H1 (cell line): Measurements from ENCODE around the gene DGAT2.

Experiments used
- ASH2L ChIP-seq: fragments of 200-600, 300-600 bp; sonication (generic); IDR thresholded peaks from one replicate; pipeline ENCODE4 v1.7.1; 2017; ENCODE audit warnings: low read length
- BRCA1 ChIP-seq: IDR thresholded peaks from 2 replicates; pipeline ENCODE4 v1.6.1; 2012; ENCODE audit warnings: low read depth, low read length, improper control_type of control experiment
- EP300 ChIP-seq, 2 experiments: IDR thresholded peaks; 1 replicate in 1 of 2; 2 replicates in 1 of 2; pipeline ENCODE4 v1.6.1; 2011 to 2012; ENCODE audit warnings: low read depth in 2 of 2, low read length in 2 of 2, mild to moderate bottlenecking in 2 of 2, borderline replicate concordance in 1 of 2, inconsistent platforms in 1 of 2, moderate library complexity in 1 of 2
- FOSL1 ChIP-seq: IDR thresholded peaks from 2 replicates; pipeline ENCODE4 v1.6.1; 2011; ENCODE audit warnings: mild to moderate bottlenecking, low read depth, low read length, moderate library complexity; ENCODE audit not compliant: insufficient read depth
- KDM5A ChIP-seq: fragments of 200-600 bp; IDR thresholded peaks from 2 replicates; pipeline ENCODE4 v1.7.1; 2012; ENCODE audit warnings: mild to moderate bottlenecking, low read length, inconsistent platforms, mixed read lengths
- NRF1 ChIP-seq: IDR thresholded peaks from 2 replicates; pipeline ENCODE4 v1.6.1; 2011; ENCODE audit warnings: mild to moderate bottlenecking, low read depth, low read length, improper control_type of control experiment
- POLR2A ChIP-seq, 2 experiments: IDR thresholded peaks; 1 replicate in 1 of 2; 2 replicates in 1 of 2; pipeline ENCODE4 v1.6.1; 2011; ENCODE audit warnings: low read depth in 2 of 2, low read length in 2 of 2, mild to moderate bottlenecking in 2 of 2; ENCODE audit errors: control extremely low read depth in 1 of 2
- POLR2AphosphoS5 ChIP-seq: IDR thresholded peaks from 2 replicates; pipeline ENCODE4 v1.6.1; 2011; ENCODE audit warnings: low read depth, low read length
- SIN3A ChIP-seq, 2 experiments: IDR thresholded peaks in 1 of 2; conservative IDR thresholded peaks in 1 of 2; 2 replicates each; pipeline ENCODE4 v1.6.1; 2011 to 2012; ENCODE audit warnings: low read length in 2 of 2, improper control_type of control experiment in 1 of 2, low read depth in 1 of 2, mild to moderate bottlenecking in 1 of 2
- SRF ChIP-seq: IDR thresholded peaks from 2 replicates; pipeline ENCODE4 v1.6.1; 2011; ENCODE audit warnings: mild to moderate bottlenecking, low read depth, low read length, moderate library complexity
- SUZ12 ChIP-seq: fragments of 200-600 bp; sonication (generic); IDR thresholded peaks from 2 replicates; pipeline ENCODE4 v1.6.1; 2012; ENCODE audit warnings: mild to moderate bottlenecking, inconsistent platforms, low read length, moderate library complexity, mixed read lengths
- TAF1 ChIP-seq: IDR thresholded peaks from 2 replicates; pipeline ENCODE4 v1.6.1; 2011; ENCODE audit warnings: mild to moderate bottlenecking, low read depth, low read length
- TF ChIP-seq, protein P1 (sequence below), 3 experiments: IDR thresholded peaks; 1 replicate in 2 of 3; 2 replicates in 1 of 3; pipeline versions ENCODE4 v1.5.1 to v1.6.1; 2011; ENCODE audit warnings: low read length in 3 of 3, mild to moderate bottlenecking in 3 of 3, inconsistent platforms in 2 of 3, low read depth in 1 of 3, moderate library complexity in 1 of 3; ENCODE audit not compliant: insufficient read depth in 1 of 3; ENCODE audit errors: control extremely low read depth in 1 of 3
- TF ChIP-seq, protein P2 (sequence below): IDR thresholded peaks from 2 replicates; pipeline ENCODE4 v1.6.1; 2011; ENCODE audit warnings: low read depth, mild to moderate bottlenecking, low read length; ENCODE audit not compliant: insufficient read depth

GRCh38 chr11:75786101-75786736, 17.6 kb downstream of the DGAT2 start:
- TF ChIP-seq EP300 (IDR thresholded peaks at IDR 0.05; ENCODE audit: borderline replicate concordance in 1 of 2, low read depth in 2 of 2, low read length in 2 of 2) = no peak
- TF ChIP-seq, protein P1, sequence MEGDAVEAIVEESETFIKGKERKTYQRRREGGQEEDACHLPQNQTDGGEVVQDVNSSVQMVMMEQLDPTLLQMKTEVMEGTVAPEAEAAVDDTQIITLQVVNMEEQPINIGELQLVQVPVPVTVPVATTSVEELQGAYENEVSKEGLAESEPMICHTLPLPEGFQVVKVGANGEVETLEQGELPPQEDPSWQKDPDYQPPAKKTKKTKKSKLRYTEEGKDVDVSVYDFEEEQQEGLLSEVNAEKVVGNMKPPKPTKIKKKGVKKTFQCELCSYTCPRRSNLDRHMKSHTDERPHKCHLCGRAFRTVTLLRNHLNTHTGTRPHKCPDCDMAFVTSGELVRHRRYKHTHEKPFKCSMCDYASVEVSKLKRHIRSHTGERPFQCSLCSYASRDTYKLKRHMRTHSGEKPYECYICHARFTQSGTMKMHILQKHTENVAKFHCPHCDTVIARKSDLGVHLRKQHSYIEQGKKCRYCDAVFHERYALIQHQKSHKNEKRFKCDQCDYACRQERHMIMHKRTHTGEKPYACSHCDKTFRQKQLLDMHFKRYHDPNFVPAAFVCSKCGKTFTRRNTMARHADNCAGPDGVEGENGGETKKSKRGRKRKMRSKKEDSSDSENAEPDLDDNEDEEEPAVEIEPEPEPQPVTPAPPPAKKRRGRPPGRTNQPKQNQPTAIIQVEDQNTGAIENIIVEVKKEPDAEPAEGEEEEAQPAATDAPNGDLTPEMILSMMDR (IDR thresholded peaks at IDR 0.05; ENCODE audit: control extremely low read depth in 1 of 3, insufficient read depth in 1 of 3, low read depth in 1 of 3, low read length in 3 of 3) = no peak
- no peak for TF ChIP-seq KDM5A
- no peak for TF ChIP-seq SRF
- TF ChIP-seq FOSL1 = no peak
- TF ChIP-seq TAF1 = no peak
- TF ChIP-seq SUZ12 = no peak
- no peak for TF ChIP-seq ASH2L
- TF ChIP-seq POLR2A (IDR thresholded peaks at IDR 0.05; ENCODE audit: control extremely low read depth in 1 of 2, low read depth in 2 of 2, low read length in 2 of 2) = no peak
- TF ChIP-seq, protein P2, sequence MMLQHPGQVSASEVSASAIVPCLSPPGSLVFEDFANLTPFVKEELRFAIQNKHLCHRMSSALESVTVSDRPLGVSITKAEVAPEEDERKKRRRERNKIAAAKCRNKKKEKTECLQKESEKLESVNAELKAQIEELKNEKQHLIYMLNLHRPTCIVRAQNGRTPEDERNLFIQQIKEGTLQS = no peak
- no peak for TF ChIP-seq NRF1
- TF ChIP-seq BRCA1 = no peak
- no peak for TF ChIP-seq POLR2AphosphoS5
- TF ChIP-seq SIN3A (conservative IDR thresholded peaks at IDR 0.05 in 1 of 2, IDR thresholded peaks at IDR 0.05 in 1 of 2; ENCODE audit: low read depth in 1 of 2, low read length in 2 of 2) = no peak
